A549 (cell line): ENCODE data around the gene SMIM27. TPM values are rescaled to one million over a fixed set of nuclear protein-coding genes. Genes with fewer than 3 reads are reported as not detected.

ENCODE experiments used
- polyA plus RNA-seq, 4 experiments: library from polyadenylated mRNA; depleted of rRNA in 3 of 4; stranded (reverse); fragments of >200 nt; fragmentation: RNase III in 1 of 4; extraction: RNeasy Plus Mini Kit Qiagen cat#74134 plus additional on column Dnase treatment in 1 of 4; gene quantifications; 2 replicates in 3 of 4; 3 replicates in 1 of 4; pipeline ENCODE4 v1.2.3, GENCODE V29; 2011 to 2017

The SMIM27 gene
- polyA plus RNA-seq, 2 of the 4 experiments (the other 2 are of a cell fraction): 12.4 to 21.1 TPM

Other genes starting within 250 kb of the SMIM27 start
- 40.2 and 41.0 TPM in 2 replicates for gene ACO1, start 167.7 kb upstream of the SMIM27 start, polyA plus RNA-seq (2011; rRNA removed)
- gene ACO1, start 167.7 kb upstream of the SMIM27 start, polyA plus RNA-seq (2017; fragmentation: RNase III; extraction: RNeasy Plus Mini Kit Qiagen cat#74134 plus additional on column Dnase treatment): 30.4 to 33.4 TPM (median 32.2 TPM) in 3 replicates
- gene RIGI, start 26.1 kb upstream of the SMIM27 start, polyA plus RNA-seq (2011; rRNA removed): 3.9 and 4.8 TPM in 2 replicates
- 3.8 to 4.8 TPM (median 4.1 TPM) in 3 replicates for gene RIGI, start 26.1 kb upstream of the SMIM27 start, polyA plus RNA-seq (2017; fragmentation: RNase III; extraction: RNeasy Plus Mini Kit Qiagen cat#74134 plus additional on column Dnase treatment)
- 18.8 and 22.2 TPM in 2 replicates for gene TOPORS, start 259 bp downstream of the SMIM27 start, polyA plus RNA-seq (2011; rRNA removed)
- 15.2 to 19.3 TPM (median 18.2 TPM) in 3 replicates for gene TOPORS, start 259 bp downstream of the SMIM27 start, polyA plus RNA-seq (2017; fragmentation: RNase III; extraction: RNeasy Plus Mini Kit Qiagen cat#74134 plus additional on column Dnase treatment)
- 64.6 and 91.0 TPM in 2 replicates for gene NDUFB6, start 20.8 kb downstream of the SMIM27 start, polyA plus RNA-seq (2011; rRNA removed)
- 158 to 176 TPM (median 166 TPM) in 3 replicates for gene NDUFB6, start 20.8 kb downstream of the SMIM27 start, polyA plus RNA-seq (2017; fragmentation: RNase III; extraction: RNeasy Plus Mini Kit Qiagen cat#74134 plus additional on column Dnase treatment)
- 0.03 and 0.04 TPM in 2 replicates for gene TAF1L, start 83.3 kb downstream of the SMIM27 start, polyA plus RNA-seq (2011; rRNA removed)
- gene TAF1L, start 83.3 kb downstream of the SMIM27 start, polyA plus RNA-seq (2017; fragmentation: RNase III; extraction: RNeasy Plus Mini Kit Qiagen cat#74134 plus additional on column Dnase treatment): 0.01 TPM in 1 of 3 replicates, not detected in the others
- gene TMEM215, start 231.2 kb downstream of the SMIM27 start, polyA plus RNA-seq (2011; rRNA removed): 0.03 TPM in 1 of 2 replicates, not detected in the other
- gene TMEM215, start 231.2 kb downstream of the SMIM27 start, polyA plus RNA-seq (2017; fragmentation: RNase III; extraction: RNeasy Plus Mini Kit Qiagen cat#74134 plus additional on column Dnase treatment): 0.03 TPM in 2 of 3 replicates, not detected in the other